HG03354 (cell line): ENCODE results near the gene ABCC2.
"Not testable (repeated sequence)": the region's sequence is repeated elsewhere in the genome, so short reads cannot be mapped to it uniquely, and the experiment has no call there.

Experiments used
- ATAC-seq: cut with Tn5 transposase; IDR thresholded peaks from one replicate; pipeline ENCODE4 v1.9.1; 2021; ENCODE audit warnings: mild to moderate bottlenecking; ENCODE audit not compliant: unreplicated experiment, poor library complexity, severe bottlenecking

Gene ABCC2

DNA sequence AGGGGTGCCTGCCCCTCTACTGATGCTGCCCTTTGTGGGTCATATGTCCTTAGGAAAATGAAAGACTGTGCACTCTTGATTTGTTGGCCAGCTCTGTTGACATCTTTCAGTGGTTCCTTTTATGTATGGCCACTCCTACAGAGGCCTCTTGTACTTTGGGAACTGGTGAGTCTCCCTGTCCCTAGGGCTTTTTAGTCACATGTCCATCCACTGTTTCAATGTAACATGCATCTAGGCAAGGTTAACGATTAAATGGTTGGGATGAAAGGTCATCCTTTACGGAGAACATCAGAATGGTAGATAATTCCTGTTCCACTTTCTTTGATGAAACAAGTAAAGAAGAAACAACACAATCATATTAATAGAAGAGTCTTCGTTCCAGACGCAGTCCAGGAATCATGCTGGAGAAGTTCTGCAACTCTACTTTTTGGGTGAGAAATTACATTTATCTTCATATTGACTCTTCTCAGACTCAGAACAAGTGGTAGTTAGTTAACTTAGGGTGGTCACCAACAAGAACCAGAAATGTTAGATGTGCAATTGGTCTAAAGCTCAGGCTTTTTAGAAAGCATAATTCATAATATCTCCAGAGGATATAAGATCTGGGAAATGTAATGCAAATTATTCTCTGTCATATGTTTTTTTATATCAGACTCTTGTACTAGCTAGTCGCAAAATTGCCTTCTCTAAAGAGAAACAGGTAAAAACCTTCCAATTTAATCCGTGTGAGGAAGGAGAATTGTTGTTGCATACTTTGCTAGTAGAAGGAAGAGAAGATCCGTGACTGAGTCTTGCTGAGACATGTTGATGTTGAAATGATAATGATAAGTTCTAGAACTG lies at the start of gene ABCC2:
Gene ABCC2, plus strand, starts transcription at position 194 of the 840 bp plus-strand sequence. Its CDS starts 205 bp downstream, at position 399.
- ATAC-seq, result no peak

DNA sequence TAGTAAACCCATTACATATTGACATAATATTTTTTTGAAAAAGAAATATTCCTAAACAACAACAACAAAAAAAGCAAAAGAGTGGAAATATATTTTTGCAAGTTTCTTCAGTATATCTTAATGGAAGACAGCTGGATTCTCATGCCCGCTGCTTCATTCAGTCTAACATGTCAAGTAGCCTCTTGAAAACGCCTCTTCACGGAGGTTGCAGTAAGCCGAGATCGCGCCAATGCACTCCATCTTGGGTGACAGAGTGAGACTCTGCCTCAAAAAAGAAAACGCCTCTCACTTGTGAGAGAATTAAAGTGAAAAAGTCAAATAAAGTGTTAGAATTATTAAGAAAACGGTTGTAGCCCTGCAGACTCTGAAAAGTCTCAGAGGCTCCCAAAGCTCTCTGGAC lies 49.1 kb upstream of the ABCC2 start:
- no peak for ATAC-seq

DNA sequence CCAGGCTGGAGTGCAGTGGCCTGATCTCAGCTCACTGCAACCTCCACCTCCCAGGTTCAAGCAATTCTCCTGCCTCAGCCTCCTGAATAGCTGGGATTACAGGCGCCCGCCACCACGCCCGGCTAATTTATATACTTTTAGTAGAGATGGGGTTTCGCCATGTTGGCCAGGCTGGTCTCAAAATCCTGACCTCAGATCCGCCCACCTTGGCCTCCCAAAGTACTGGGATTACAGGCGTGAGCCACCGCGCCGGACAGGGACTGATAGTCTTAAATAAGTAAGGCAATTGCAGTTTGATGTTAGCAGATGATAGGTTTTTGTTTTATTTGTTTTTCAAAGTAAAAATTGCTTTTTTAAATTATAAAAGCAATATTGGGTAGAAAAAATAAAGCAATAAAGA lies 48.3 kb upstream of the ABCC2 start:
- ATAC-seq, result not testable (repeated sequence)

DNA sequence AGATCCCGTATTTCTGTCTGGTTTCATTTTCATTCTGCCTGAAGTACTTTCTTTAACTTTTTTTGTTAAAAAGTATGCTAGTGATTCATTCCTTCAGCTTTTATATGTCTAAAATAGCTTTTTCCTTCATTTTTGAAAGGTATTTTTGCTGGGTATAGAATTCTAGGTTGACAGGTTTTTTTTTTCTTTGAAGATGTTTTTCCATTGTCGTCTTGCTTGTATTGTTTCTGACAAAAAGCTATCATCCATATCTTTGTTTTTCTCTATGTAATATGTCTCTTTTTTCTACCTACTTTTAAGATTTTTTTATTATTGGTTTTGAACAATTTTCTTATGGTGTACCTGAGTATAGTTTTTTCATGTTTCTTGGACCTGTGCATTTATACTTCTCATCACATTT lies 42.2 kb upstream of the ABCC2 start:
- ATAC-seq, result no peak

DNA sequence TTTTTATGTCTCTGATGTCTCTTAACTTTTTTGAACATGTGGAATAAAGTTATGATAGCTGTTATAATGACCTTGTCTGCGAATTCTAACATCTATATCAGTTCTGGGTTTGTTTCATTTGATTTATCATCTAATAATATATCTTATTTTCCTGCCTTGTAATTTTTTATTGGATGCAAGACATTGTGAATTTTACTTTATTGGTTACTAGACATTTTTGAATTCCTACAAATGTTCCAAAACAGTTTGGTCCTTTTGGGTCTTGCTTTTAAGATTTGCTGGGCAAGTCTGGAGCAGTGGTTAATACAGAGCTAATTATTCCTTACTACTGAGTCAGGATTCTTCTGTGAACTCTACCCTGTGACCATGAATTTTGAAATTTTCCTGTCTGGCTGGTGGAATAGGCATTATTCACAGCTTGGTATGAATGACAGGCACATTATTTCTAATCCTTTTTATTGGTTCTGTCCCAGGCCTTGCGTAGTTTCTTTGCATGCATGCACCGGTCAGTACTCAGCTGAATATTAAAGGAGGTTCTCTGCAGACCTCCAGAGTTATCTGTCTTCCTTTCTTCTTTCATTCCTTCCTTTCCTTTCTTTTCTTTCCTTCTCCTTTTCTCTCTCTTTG lies 41.4 kb upstream of the ABCC2 start:
- no peak for ATAC-seq

GRCh38 chr10:99742254-99742653 lies 40.2 kb upstream of the ABCC2 start:
- no peak for ATAC-seq

- ATAC-seq, result no peak
Observed at GRCh38 chr10:99742701-99743100, 39.7 kb upstream of the ABCC2 start.

DNA sequence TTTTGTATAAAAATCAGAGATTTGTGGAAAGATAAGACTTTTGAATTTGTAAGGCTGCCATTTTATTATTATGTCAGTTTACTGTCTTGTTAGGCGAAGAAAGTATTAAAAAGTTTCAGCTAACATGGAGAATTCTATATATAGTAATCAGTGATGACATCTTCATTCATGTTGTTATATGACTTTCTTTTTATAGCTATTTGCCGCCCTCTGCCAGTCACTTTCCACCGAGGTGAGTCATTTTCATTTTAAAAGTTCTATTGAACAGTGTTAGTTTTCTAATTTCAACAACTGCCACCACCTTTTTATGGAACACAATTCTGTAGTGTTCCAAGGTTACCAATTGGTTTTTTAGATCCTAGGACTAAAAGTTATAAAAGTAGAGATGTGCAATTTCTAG lies 38.6 kb upstream of the ABCC2 start:
- ATAC-seq, result no peak

- not testable (repeated sequence) for ATAC-seq
Observed at GRCh38 chr10:99746166-99746565, 36.3 kb upstream of the ABCC2 start.

DNA sequence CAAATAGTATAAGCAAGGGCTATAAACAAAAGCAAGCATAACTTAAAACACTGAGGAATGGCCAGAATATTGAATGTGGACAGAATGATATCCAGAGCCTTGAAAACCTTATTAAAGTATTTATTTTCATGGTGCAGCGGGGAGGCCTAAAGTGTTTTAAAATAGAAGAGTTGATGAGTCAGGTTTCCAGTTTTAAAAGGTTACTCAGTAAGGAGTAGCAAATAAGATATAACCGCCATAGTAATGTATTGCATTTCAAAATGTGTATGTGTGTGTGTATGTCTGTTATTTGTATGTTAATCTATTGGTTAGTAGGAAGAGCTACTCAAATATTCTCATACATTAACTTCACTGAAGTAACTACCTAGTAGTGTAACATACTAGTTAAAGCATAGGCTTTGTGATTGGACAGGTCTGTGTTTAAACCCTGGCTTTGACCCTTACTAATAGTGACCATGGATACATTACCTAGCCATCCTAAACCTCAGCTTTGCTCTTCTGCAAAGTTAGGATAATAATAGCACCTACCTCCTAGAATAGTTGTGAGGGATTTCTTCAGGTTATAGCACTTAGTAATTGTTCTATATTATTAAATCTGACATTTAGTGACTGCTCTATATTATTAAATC lies 33.5 kb upstream of the ABCC2 start:
- no peak for ATAC-seq

DNA sequence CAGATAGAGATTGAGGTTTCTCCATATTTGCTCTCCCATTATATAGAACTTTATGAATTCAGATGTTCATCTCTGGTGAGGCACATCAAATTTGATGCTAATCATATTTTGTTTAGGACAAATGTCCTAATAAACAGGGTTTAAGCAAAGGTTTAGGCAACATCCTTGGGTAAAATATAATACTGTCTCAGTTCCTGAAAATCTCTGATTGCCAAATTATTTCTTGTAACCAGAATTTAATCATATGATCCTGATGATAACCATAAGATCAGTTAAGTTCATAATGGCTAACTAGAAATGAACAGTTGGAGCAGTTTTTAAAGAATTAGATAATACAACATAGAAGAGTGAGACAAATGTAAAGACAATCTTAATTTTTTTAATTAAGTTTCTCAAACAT lies 31.8 kb upstream of the ABCC2 start:
- no peak for ATAC-seq

DNA sequence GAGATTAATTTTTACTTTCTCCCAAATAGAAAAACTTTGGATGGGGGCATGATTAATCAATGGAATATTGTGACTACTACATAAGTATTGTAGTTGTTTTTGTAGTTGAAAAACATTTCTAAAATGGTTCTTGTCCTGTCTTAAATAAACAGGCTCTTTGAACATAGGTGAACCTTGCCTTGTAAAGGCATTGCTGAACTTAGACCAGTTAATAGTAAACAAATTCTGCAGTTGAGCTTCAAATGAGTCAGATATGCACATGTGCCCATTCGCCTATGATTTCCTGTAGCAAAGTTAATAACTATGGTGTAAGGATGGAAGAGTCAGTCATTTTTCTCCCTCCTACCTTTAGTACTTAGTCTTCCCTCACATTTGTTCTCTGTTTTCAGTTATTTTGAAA lies 27.8 kb upstream of the ABCC2 start:
- ATAC-seq, result no peak

DNA sequence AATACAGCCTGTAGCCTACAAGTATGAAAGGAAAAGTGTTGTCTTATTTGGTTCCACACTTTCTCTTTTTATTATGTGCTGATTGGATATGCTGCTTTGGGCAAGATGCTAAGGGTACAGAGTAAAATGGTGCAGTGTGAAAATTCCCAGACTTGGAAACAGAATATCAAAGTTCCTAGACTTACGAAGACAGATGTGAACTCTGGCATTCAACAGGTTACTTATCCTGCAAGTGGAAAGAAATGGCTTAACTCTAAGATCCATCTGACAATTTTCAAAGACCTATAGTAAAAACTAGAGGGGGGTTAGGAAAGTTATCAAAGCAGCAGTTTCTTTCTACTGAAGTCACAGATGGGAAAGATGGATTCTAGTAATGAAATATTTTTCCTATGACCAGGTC lies 26.3 kb upstream of the ABCC2 start:
- no peak for ATAC-seq

DNA sequence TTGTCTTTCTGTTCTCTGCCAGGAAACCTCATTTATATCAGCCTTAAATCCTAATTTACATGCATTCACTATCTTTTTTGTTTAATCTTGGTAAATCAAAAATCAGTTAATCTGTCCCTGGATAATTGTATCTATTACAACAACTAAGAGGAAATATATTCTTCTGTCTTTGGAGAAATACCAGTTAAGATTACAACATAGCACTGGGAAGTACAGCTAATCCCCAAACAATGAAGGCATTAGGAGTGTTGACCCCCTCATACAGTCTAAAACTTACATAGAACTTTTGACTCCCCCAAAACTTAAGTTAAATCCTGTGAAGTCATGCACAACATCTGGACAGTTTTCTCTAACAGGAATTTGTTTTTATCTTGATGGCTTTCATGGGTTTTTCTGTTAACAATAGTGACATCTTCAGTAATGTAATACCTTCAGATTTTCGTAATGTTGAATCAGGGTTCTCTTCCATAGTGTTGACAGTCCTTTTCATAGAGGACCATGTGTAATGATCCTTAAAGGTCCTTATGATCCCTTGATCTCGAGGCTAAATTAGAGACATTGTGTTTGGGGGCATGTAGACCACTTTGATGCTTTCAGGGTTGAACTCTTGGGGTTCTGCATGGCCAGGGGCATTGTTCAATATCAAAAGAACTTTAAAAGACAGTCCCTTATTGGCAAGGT lies 24.1 kb upstream of the ABCC2 start:
- ATAC-seq, result no peak

DNA sequence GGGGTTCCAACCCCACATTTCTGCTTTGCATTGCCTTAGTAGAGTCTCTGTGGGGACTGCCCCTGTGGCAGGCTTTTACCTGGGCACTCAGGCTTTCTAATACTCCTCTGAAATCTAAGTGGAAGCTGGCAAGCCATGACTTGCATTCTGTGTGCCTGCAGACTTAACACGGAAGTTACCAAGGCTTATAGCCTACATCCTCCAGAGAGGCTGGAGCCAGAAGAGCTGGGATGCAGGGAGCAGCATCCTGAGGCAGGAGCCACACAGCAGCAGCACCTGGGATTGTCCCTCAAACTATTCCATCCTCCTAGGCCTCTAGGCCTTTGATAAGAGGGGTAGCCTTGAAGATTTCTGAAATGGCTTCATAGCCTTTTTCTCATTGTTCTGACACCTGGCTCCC lies 22.1 kb upstream of the ABCC2 start:
- ATAC-seq, result no peak

GRCh38 chr10:99761365-99761764 lies 21.1 kb upstream of the ABCC2 start:
- no peak for ATAC-seq

- ATAC-seq, result no peak
Observed at GRCh38 chr10:99765672-99766301, 16.7 kb upstream of the ABCC2 start.

DNA sequence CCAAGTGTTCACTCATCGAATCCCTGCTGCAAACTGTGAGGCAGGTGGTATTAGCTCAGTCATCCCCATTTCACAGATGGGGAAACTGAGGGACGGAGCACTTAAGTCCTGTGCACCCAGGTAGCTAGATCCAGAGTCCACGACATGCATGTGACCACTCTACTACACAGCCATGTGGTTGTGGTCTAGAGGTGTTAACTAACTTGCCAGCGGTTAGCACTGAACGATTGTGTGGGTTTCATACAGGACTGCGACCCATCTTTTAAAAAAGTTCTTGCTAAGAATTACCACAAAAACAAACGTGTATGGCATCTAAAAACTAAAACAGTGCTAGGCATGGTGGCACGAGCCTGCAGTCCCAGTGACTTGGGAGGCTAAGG lies 16.1 kb upstream of the ABCC2 start:
- no peak for ATAC-seq

- ATAC-seq, result no peak
Observed at GRCh38 chr10:99767901-99768300, 14.5 kb upstream of the ABCC2 start.

DNA sequence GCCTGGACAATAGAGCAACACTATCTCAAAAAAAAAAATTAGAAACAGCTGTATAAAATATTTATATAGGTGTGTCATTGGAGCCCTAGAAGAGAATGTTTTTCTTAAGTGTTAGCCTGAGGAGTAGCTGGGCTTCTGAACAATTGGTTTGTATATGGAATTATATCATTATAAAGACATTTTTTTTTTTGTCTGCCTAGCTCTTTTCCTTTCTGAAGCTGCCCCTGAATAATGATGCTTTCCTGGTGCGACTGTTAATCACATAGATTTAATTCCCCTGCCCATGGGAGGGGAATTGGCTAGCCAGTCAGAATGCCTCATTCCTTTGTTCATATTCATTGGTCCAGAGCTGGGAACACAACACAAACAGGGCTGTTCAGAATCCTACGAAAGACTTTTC lies 13.9 kb upstream of the ABCC2 start:
- no peak for ATAC-seq
